Uterus (tissue), 2 donors: ENCODE data around the gene GABRR3.

Experiments used
- CTCF ChIP-seq, 4 experiments: fragments of 200-600 bp in 2 of 4; fragments of 450-650 bp in 2 of 4; sonication (generic) in 2 of 4; IDR thresholded peaks; one replicate each; pipeline ENCODE4 v1.5.1; 2016 to 2019; ENCODE audit warnings: antibody characterized with exemption in 4 of 4, mild to moderate bottlenecking in 2 of 4, moderate library complexity in 1 of 4
- POLR2A ChIP-seq, 2 donors: fragments of 450-650 bp; IDR thresholded peaks; one replicate each; pipeline ENCODE4 v1.6.1; 2016; ENCODE audit warnings: antibody characterized with exemption in 2 of 2, mild to moderate bottlenecking in 1 of 2, moderate library complexity in 1 of 2

GRCh38 chr3:98002717-98003116, 32.4 kb downstream of the GABRR3 start:
- TF ChIP-seq CTCF (IDR thresholded peaks at IDR 0.05) (no peak), POLR2A (IDR thresholded peaks at IDR 0.05) (no peak)
